ENCODE measurements around the gene MYO3B. TPM values are rescaled to one million over a fixed set of nuclear protein-coding genes. Genes with fewer than 3 reads are reported as not detected.

MYO3B gene
- total and polyA plus RNA-seq, 2 of the 8 experiments (the other 6 are each of a cell fraction or from before 2014, with no cell fraction given), result 0.17 to 0.19 TPM

- Histone ChIP-seq H3K27me3 (replicated peaks in 1 of 4; ENCODE audit: control insufficient read depth in 3 of 4, extremely low read depth in 1 of 4, insufficient read depth in 3 of 4, low read length in 3 of 4) (peaks cover 0 to 1% (median 0%) of the 10 kb centered on the region in 4 experiments; a peak in 1 of 7 replicates), H4K91ac (replicated peaks; ENCODE audit: insufficient read length, low read length) (no peak overlapping the region), H2BK20ac (ENCODE audit: low read length) (no peak overlapping the region), H3K18ac (ENCODE audit: extremely low read depth, low read length) (no peak overlapping the region), H2BK120ac (replicated peaks; ENCODE audit: low read depth, low read length) (no peak overlapping the region), H4K8ac (ENCODE audit: extremely low read depth, insufficient read depth, low read length) (no peak overlapping the region), H4K20me1 (replicated peaks in 1 of 2; ENCODE audit: control insufficient read depth in 1 of 2, insufficient read depth in 2 of 2, low read length in 2 of 2) (no peaks in the 10 kb centered on the region), H3K4me3 (ENCODE audit: extremely low read depth in 1 of 4, insufficient read depth in 2 of 4, low read depth in 3 of 4, low read length in 4 of 4) (no peak overlapping the region), H3K4me2 (ENCODE audit: insufficient read depth in 1 of 2, low read depth in 2 of 2, low read length in 2 of 2) (no peak overlapping the region), H3K14ac (ENCODE audit: insufficient read length) (no peak overlapping the region), H3K79me2 (ENCODE audit: control insufficient read depth in 1 of 2, insufficient read depth in 2 of 2, low read length in 2 of 2) (no peaks in the 10 kb centered on the region), H3K4ac (replicated peaks; ENCODE audit: insufficient read length, low read depth, low read length) (no peak overlapping the region), H2BK15ac (ENCODE audit: low read length) (no peak overlapping the region), H3K36me3 (ENCODE audit: control insufficient read depth in 2 of 4, insufficient read depth in 4 of 4, low read length in 3 of 4) (no peaks in the 10 kb centered on the region), H3K9me3 (ENCODE audit: insufficient read depth in 2 of 2, low read depth in 1 of 2, low read length in 1 of 2) (no peaks in the 10 kb centered on the region), H3K79me1 (ENCODE audit: low read depth, low read length) (no peaks in the 10 kb centered on the region), H2AFZ (ENCODE audit: low read length) (no peak overlapping the region), H3K23me2 (ENCODE audit: low read depth, low read length) (no peaks in the 10 kb centered on the region), H3K23ac (ENCODE audit: insufficient read length) (no peak overlapping the region), H3K4me1 (replicated peaks in 1 of 4; ENCODE audit: control insufficient read depth in 3 of 4, insufficient read depth in 4 of 4, low read length in 3 of 4) (no peaks in the 10 kb centered on the region; a peak in 1 of 7 replicates), H3K56ac (replicated peaks; ENCODE audit: insufficient read length, low read depth, low read length) (no peak overlapping the region), H2BK12ac (ENCODE audit: low read depth, low read length) (no peak overlapping the region), H2BK5ac (ENCODE audit: low read depth, low read length) (no peak overlapping the region), H2AK5ac (ENCODE audit: low read depth, low read length) (no peak overlapping the region), H3K27ac (ENCODE audit: low read depth, low read length) (no peak overlapping the region), H3K9ac (replicated peaks in 1 of 4; ENCODE audit: extremely low read depth in 1 of 4, low read depth in 3 of 4, low read length in 3 of 4) (no peak overlapping the region), H4K5ac (ENCODE audit: insufficient read length, low read depth, low read length) (no peak overlapping the region)
- ChIA-PET POLR2A (ENCODE audit: partially characterized antibody) (no interaction called here), CTCF (ENCODE audit: partially characterized antibody) (interaction anchor here (1.8 to 2.3 kb wide), 2 partner anchors 15 to 16 kb away, joined by 6 to 9 read pairs; no protein-coding TSS in a partner anchor)
- WGBS, 2 experiments (ENCODE audit: extremely low coverage in 1 of 2, insufficient coverage in 1 of 2, insufficient read length in 1 of 2, insufficient replicate concordance in 2 of 2, low coverage in 1 of 2, low lambda C conversion rate in 2 of 2, missing lambda C conversion rate in 1 of 2), result 87% methylated on average over 4 of the region's 4 CpGs; no CpG with 5 or more reads in 1 of the 2 experiments
- FAIRE-seq, result no peak
- DNase-seq (ENCODE audit: low read depth in 1 of 2, low spot score in 2 of 2), result no peak
- TF ChIP-seq RNF2 (IDR thresholded peaks at IDR 0.05; ENCODE audit: borderline replicate concordance, low read depth, low read length, missing control alignments, poor library complexity, severe bottlenecking) (no peak), NANOG (IDR thresholded peaks at IDR 0.05; ENCODE audit: insufficient read depth, low read depth, low read length, poor library complexity, severe bottlenecking) (no peak), TAF1 (IDR thresholded peaks at IDR 0.05; ENCODE audit: low read depth, low read length) (no peak), KDM4A (IDR thresholded peaks at IDR 0.05; ENCODE audit: low read depth, low read length, severe bottlenecking) (no peak), POLR2A (IDR thresholded peaks at IDR 0.05; ENCODE audit: control extremely low read depth in 1 of 2, low read depth in 2 of 2, low read length in 2 of 2) (no peak), CREB1 (IDR thresholded peaks at IDR 0.05) (no peak), POLR2AphosphoS5 (IDR thresholded peaks at IDR 0.05; ENCODE audit: low read depth, low read length) (no peak), BCL11A (IDR thresholded peaks at IDR 0.05; ENCODE audit: low read depth in 2 of 2, low read length in 2 of 2) (no peak), NRF1 (IDR thresholded peaks at IDR 0.05; ENCODE audit: low read depth, low read length) (no peak), RBBP5 (IDR thresholded peaks at IDR 0.05; ENCODE audit: borderline replicate concordance, low read depth, low read length) (no peak)
- TF ChIP-seq, protein P1, sequence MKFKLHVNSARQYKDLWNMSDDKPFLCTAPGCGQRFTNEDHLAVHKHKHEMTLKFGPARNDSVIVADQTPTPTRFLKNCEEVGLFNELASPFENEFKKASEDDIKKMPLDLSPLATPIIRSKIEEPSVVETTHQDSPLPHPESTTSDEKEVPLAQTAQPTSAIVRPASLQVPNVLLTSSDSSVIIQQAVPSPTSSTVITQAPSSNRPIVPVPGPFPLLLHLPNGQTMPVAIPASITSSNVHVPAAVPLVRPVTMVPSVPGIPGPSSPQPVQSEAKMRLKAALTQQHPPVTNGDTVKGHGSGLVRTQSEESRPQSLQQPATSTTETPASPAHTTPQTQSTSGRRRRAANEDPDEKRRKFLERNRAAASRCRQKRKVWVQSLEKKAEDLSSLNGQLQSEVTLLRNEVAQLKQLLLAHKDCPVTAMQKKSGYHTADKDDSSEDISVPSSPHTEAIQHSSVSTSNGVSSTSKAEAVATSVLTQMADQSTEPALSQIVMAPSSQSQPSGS (IDR thresholded peaks at IDR 0.05; ENCODE audit: low read length), result no peak
These were observed 129.8 kb downstream of the MYO3B start for GRCh38 chr2:170307555-170308351.
